GOT3 (cell line): ENCODE measurements around the gene PHOX2A.
"Not testable (repeated sequence)": the region's sequence is repeated elsewhere in the genome, so short reads cannot be mapped to it uniquely, and the experiment has no call there.

ENCODE experiments used
- DNase-seq: peaks from one replicate; lab custom pipeline; 2025; ENCODE audit warnings: mixed read lengths; lab: John Stamatoyannopoulos, UW

PHOX2A gene

GRCh38 chr11:72222106-72222891 lies 21.7 kb downstream of the PHOX2A start:
- DNase-seq = no peak

GRCh38 chr11:72221386-72222075 lies 22.4 kb downstream of the PHOX2A start:
- DNase-seq = no peak

- no peak for DNase-seq
These were observed 23.1 kb downstream of the PHOX2A start for GRCh38 chr11:72220696-72221363.

- DNase-seq = no peak
These were observed 25.7 kb downstream of the PHOX2A start for GRCh38 chr11:72218251-72218745.

GRCh38 chr11:72217841-72218240 lies 26.1 kb downstream of the PHOX2A start:
- no peak for DNase-seq

- no peak for DNase-seq
These were observed 27.3 kb downstream of the PHOX2A start, which contains the start of gene FOLR2 for GRCh38 chr11:72216638-72217037. TSS of gene FOLR2 (plus strand) at chr11:72216794. CDS start at chr11:72218585, 1,791 bp downstream.

GRCh38 chr11:72209101-72209500 lies 34.9 kb downstream of the PHOX2A start:
- DNase-seq = no peak

GRCh38 chr11:72208281-72208680 lies 35.7 kb downstream of the PHOX2A start:
- no peak for DNase-seq

- not testable (repeated sequence) for DNase-seq
These were observed 37.2 kb downstream of the PHOX2A start for GRCh38 chr11:72206794-72207193.

- no peak for DNase-seq
These were observed 39.1 kb downstream of the PHOX2A start for GRCh38 chr11:72204886-72205285.

- no peak for DNase-seq
These were observed 40.8 kb downstream of the PHOX2A start for GRCh38 chr11:72203163-72203562.

- no peak for DNase-seq
These were observed 41.4 kb downstream of the PHOX2A start for GRCh38 chr11:72202571-72202970.

- not testable (repeated sequence) for DNase-seq
These were observed 42.5 kb downstream of the PHOX2A start for GRCh38 chr11:72201445-72201844.

- DNase-seq = no peak
These were observed 48.3 kb downstream of the PHOX2A start for GRCh38 chr11:72195518-72196270.

GRCh38 chr11:72191961-72192381 lies 52.0 kb downstream of the PHOX2A start, which contains the start of gene FOLR1:
TSS of gene FOLR1 (plus strand) at chr11:72192140. CDS start at chr11:72192174, 34 bp downstream.
- DNase-seq = no peak

- DNase-seq = no peak
These were observed 53.3 kb downstream of the PHOX2A start for GRCh38 chr11:72190631-72191071.

- no peak for DNase-seq
These were observed 54.3 kb downstream of the PHOX2A start for GRCh38 chr11:72189455-72190250.
